DOHH2 (cell line): ENCODE data around the gene MYOZ3.

Source experiments
- EZH2phosphoT487 ChIP-seq: fragments of 200-600 bp; sonication (generic); IDR thresholded peaks from 2 replicates; pipeline ENCODE4 v1.6.1; 2017; ENCODE audit warnings: borderline replicate concordance, mild to moderate bottlenecking, antibody characterized with exemption, low read length, moderate library complexity, mixed read lengths
- TF ChIP-seq, protein P1 (sequence below): fragments of 200-600 bp; sonication (generic); IDR thresholded peaks from one replicate; pipeline ENCODE4 v1.5.1; 2014; ENCODE audit warnings: antibody characterized with exemption, mild to moderate bottlenecking, low read depth, low read length; ENCODE audit not compliant: poor library complexity, severe bottlenecking

GRCh38 chr5:150689120-150689519 lies 28.1 kb downstream of the MYOZ3 start:
- TF ChIP-seq, protein P1, sequence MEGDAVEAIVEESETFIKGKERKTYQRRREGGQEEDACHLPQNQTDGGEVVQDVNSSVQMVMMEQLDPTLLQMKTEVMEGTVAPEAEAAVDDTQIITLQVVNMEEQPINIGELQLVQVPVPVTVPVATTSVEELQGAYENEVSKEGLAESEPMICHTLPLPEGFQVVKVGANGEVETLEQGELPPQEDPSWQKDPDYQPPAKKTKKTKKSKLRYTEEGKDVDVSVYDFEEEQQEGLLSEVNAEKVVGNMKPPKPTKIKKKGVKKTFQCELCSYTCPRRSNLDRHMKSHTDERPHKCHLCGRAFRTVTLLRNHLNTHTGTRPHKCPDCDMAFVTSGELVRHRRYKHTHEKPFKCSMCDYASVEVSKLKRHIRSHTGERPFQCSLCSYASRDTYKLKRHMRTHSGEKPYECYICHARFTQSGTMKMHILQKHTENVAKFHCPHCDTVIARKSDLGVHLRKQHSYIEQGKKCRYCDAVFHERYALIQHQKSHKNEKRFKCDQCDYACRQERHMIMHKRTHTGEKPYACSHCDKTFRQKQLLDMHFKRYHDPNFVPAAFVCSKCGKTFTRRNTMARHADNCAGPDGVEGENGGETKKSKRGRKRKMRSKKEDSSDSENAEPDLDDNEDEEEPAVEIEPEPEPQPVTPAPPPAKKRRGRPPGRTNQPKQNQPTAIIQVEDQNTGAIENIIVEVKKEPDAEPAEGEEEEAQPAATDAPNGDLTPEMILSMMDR: no peak
- TF ChIP-seq EZH2phosphoT487: no peak
